SH-SY5Y (cell line): ENCODE results near the gene OTULINL.

Experiments
- GATA2 ChIP-seq: IDR thresholded peaks from 2 replicates; pipeline ENCODE4 v1.6.1; 2011; ENCODE audit warnings: mild to moderate bottlenecking, low read depth, low read length
- GATA3 ChIP-seq: IDR thresholded peaks from 2 replicates; pipeline ENCODE4 v1.6.1; 2011; ENCODE audit warnings: low read depth, mild to moderate bottlenecking, low read length, moderate library complexity

DNA sequence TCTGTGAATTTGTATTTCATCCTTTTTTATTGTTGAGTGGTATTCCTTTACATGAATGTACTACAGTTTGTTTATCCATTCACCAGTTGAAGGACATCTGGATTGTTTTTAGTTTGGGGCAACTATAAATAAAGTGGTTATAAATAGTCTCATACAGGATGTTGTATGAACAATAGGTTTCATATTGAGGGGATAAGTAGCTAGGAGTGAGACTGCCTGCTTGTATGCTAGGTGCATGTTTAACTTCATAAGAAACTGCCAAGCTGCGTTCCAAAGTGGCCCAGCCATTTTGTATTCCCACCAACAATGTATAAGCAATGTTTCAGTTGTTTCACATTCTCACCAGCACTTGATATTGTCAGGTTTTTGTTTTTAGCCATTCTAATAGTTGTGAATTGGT lies 21.5 kb downstream of the OTULINL start:
- TF ChIP-seq GATA2 (no peak), GATA3 (no peak)
